Ishikawa (cell line): ENCODE measurements around the gene GAB1.

Experiments used
- CREB1 ChIP-seq: IDR thresholded peaks from 2 replicates; pipeline ENCODE4 v1.6.1; 2012; ENCODE audit warnings: low read depth
- TEAD4 ChIP-seq: IDR thresholded peaks from 2 replicates; pipeline ENCODE4 v1.6.1; 2012
- YY1 ChIP-seq: IDR thresholded peaks from 2 replicates; pipeline ENCODE4 v1.6.1; 2012; ENCODE audit warnings: low read depth

- no peak for TF ChIP-seq TEAD4
- TF ChIP-seq YY1, result no peak
- TF ChIP-seq CREB1, result no peak
Measured at GRCh38 chr4:143352720-143353119, 16.0 kb downstream of the GAB1 start.
